GM19324 (cell line): ENCODE measurements around the gene ZFYVE9.
"Not testable (repeated sequence)": the region's sequence is repeated elsewhere in the genome, so short reads cannot be mapped to it uniquely, and the experiment has no call there.

Source experiments
- ATAC-seq: cut with Tn5 transposase; IDR thresholded peaks from one replicate; pipeline ENCODE4 v1.9.1; 2021; ENCODE audit warnings: mild to moderate bottlenecking, moderate library complexity; ENCODE audit not compliant: unreplicated experiment, low FRiP score

ZFYVE9 gene

GRCh38 chr1:52190500-52191252 lies 48.8 kb downstream of the ZFYVE9 start:
- ATAC-seq: no peak

- ATAC-seq: no peak
These were observed 49.6 kb downstream of the ZFYVE9 start for GRCh38 chr1:52191395-52191965.

GRCh38 chr1:52192024-52192423 lies 50.1 kb downstream of the ZFYVE9 start:
- ATAC-seq: no peak

GRCh38 chr1:52192436-52192835 lies 50.5 kb downstream of the ZFYVE9 start:
- no peak for ATAC-seq

- no peak for ATAC-seq
These were observed 52.1 kb downstream of the ZFYVE9 start for GRCh38 chr1:52193985-52194384.

GRCh38 chr1:52195161-52195560 lies 53.3 kb downstream of the ZFYVE9 start:
- no peak for ATAC-seq

- no peak for ATAC-seq
These were observed 62.2 kb downstream of the ZFYVE9 start for GRCh38 chr1:52203935-52204625.

GRCh38 chr1:52204696-52205095 lies 62.8 kb downstream of the ZFYVE9 start:
- no peak for ATAC-seq

GRCh38 chr1:52206686-52207085 lies 64.8 kb downstream of the ZFYVE9 start:
- not testable (repeated sequence) for ATAC-seq

GRCh38 chr1:52209429-52209828 lies 67.5 kb downstream of the ZFYVE9 start:
- no peak for ATAC-seq

GRCh38 chr1:52210044-52210443 lies 68.2 kb downstream of the ZFYVE9 start:
- ATAC-seq: no peak

- ATAC-seq: no peak
These were observed 75.1 kb downstream of the ZFYVE9 start for GRCh38 chr1:52216907-52217458.

GRCh38 chr1:52225174-52225573 lies 83.3 kb downstream of the ZFYVE9 start:
- ATAC-seq: no peak

GRCh38 chr1:52229494-52229893 lies 87.6 kb downstream of the ZFYVE9 start:
- no peak for ATAC-seq

GRCh38 chr1:52233463-52233862 lies 91.6 kb downstream of the ZFYVE9 start:
- no peak for ATAC-seq

- ATAC-seq: no peak
These were observed 92.1 kb downstream of the ZFYVE9 start for GRCh38 chr1:52234014-52234413.

GRCh38 chr1:52234708-52235107 lies 92.8 kb downstream of the ZFYVE9 start:
- no peak for ATAC-seq

GRCh38 chr1:52235646-52236045 lies 93.8 kb downstream of the ZFYVE9 start:
- ATAC-seq: no peak

GRCh38 chr1:52237430-52237829 lies 95.5 kb downstream of the ZFYVE9 start:
- ATAC-seq: no peak

- ATAC-seq: no peak
These were observed 96.6 kb downstream of the ZFYVE9 start for GRCh38 chr1:52238474-52238873.
